CD4-positive, alpha-beta T cell treated with Interleukin-12 subunit alpha and Interleukin-12 subunit beta, for 1 hour (primary cell): ENCODE data around the gene CDK18.
"Not testable (repeated sequence)": the region's sequence is repeated elsewhere in the genome, so short reads cannot be mapped to it uniquely, and the experiment has no call there.

Experiments used
- DNase-seq: peaks from one replicate; pipeline ENCODE4 v3.0.0-alpha.2; 2020

The CDK18 gene

GRCh38 chr1:205481629-205482151 lies 22.8 kb upstream of the CDK18 start:
- DNase-seq = peak; percentile 21

DNA sequence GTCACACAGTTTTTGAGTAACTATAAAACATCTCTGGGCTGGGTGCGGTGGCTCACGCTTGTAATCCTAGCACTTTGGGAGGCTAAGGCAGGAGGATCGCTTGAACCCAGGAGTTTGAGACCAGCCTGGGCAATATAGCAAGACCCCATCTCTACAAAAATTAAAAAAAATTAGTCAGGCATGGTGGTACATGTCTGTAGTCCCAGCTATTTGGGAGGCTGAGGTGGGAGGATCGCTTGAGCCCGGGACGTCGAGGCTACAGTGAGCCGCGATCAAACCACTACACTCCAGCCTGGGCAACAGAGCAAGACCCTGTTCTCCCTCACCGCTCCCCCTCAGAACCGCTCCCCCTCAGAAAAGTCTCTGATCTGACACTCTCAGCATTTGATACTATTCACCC lies 21.9 kb upstream of the CDK18 start:
- not testable (repeated sequence) for DNase-seq

GRCh38 chr1:205483372-205483771 lies 21.1 kb upstream of the CDK18 start:
- no peak for DNase-seq

DNA sequence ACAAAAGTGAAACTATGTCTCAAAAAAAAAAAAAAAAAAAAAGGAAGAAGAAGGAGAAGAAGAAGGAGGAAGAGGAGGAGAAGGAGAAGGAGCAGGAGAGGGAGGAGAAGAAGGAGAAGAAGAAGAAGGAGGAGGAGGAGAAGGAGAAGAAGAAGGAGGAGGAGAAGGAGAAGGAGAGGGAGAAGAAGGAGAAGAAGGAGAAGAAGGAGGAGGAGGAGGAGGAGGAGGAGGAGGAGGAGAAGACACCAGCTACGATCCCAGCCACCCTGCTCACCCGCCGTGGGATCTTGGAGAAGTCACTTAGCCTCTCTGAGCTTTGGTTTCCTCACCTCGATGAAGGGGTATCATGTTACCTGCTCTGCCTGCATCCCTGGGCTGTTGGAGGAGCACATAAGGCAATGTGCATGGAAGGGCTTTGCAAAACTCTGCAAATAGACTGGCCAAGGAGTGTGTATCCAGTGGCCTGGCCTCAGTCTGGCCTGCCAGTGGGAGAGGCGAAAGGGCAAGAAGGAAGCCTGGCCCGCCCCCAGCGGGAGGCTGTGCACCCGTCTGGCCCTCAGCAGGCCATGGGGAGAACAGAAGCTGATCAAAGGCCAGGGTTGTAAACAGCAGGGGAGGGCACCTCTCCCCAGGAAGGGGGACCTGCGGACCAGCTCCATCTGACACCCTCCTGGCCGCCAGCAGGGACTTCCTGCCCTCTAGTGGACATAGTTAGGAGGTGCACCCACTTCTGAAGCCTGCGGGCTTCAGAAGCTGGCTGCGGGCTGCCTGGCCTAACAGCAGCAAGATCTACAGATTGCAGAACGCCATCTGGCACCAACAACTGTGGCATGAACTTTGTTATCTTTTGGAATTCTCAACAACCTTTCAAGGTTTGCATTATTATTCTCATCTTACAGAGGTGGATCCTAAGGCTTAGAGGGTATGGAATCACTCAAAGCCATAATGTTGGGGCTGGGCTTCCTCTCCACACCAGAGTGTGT lies 19.2 kb upstream of the CDK18 start:
- DNase-seq = peak; percentile 79

DNA sequence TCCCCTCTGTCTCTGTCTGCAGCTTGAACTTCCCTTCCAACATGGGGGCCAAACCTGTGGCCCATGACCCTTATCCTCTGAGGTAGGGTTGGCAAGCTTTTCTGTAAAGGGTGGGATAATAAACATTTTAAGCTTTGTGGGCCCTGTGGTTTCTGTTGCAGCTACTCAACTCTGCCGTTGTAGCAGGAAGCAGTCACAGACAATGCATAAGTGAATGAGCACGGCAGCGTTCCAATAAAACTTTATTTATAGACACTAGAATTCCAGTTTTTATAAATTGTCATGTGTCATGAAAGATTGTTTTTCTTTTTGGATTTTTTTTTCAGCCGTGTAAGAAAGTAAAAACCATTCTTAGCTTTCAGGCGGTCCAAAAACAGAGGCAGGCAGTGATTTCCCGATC lies 18.2 kb upstream of the CDK18 start:
- DNase-seq = no peak

DNA sequence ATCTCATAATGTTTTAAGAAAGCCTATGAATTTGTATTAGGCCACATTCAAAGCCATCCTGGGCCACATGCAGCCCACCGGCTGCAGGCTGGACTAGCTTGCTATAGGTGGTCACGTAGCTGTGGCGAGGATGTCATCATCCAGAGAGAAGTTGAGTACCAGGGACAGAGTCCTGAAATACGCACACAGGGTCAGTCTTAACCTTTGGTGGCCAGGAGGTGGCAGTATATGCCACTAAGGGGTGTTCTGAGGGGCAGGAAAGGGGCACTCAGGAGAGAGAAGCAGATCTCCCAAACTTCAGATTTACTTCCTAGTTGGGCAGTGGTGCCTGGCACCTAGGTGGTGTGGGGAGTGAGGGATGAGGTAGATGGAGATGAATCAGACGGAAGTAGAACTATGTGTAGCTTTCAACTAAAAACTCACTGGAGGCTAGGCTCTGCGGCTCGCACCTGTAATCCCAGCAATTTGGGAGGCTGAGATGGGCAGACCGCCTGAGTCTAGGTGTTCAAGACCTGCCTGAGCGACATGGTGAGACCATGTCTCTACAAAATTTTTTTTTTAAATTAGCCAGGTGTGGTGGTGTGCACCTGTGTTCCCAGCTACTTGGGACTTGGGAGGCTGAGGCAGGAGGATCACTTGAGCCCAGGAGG lies 16.3 kb upstream of the CDK18 start:
- peak; percentile 55 for DNase-seq

- no peak for DNase-seq
These were observed 12.7 kb upstream of the CDK18 start for GRCh38 chr1:205491794-205492193.

DNA sequence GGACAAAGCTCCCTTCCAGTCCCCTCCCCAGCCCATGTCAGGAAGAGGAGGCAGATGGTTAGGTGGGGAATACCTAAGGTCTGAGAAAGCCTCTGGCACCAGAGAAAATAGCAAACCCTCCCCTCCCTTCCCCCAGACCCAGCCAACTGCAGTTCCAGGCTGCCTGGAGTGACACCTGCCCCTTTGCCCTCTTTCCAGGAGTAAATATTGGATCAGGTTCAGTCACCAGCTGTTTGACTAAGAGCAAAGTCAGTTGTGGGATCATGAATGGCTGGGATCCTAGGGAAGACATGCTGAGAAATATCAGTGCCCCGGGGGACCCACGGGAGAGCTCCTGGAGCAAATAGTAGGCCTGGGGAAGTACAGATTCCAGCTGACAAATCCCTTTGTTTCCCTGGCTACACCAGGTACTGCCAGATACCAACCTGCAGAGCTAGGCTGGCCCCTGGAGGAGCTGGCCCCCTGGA lies 12.2 kb upstream of the CDK18 start:
- DNase-seq = no peak

- no peak for DNase-seq
These were observed 11.7 kb upstream of the CDK18 start for GRCh38 chr1:205492774-205493173.

DNA sequence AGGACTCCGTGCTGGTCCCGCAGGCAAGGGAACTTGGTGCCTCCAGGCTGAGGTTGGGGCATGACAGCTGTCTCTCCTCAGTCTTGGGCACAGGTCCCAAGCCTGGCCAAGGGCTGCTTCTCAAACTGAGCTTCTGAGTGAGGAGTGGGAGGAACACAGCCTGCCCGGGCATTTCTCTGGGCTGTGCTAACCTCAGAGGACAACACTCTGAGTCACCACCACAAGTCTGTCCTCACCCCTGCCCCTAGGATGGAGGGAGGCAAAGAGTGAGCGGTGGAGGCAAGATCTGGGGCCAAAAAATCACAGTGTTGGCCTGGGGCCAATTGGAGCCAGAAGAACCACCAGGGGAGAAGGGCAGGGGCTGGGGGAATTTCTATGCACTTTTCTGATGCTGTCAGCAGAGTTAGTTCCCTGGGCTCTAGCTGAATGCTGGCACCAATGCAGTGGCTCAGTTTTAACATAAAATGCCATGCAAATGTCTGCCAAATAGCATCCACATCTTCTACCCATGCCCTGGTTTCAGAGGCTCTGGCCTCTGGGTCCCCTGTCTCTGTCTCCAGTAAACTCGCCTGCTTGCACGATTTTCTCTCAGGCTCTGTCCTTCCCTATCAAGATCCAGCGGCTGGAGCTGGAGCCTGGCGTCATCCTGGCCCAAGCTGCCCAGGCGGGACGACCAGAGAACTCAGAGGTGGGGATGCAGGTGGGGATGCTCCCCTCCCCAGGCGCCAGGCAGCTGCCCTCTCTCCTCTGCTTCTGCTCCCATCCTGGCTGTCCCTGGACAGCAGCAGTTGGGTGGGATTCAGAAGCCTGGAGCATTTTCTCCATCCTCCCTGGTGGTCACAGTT lies 11.0 kb upstream of the CDK18 start:
- DNase-seq = no peak

- no peak for DNase-seq
These were observed 10.4 kb upstream of the CDK18 start for GRCh38 chr1:205494115-205494514.

DNA sequence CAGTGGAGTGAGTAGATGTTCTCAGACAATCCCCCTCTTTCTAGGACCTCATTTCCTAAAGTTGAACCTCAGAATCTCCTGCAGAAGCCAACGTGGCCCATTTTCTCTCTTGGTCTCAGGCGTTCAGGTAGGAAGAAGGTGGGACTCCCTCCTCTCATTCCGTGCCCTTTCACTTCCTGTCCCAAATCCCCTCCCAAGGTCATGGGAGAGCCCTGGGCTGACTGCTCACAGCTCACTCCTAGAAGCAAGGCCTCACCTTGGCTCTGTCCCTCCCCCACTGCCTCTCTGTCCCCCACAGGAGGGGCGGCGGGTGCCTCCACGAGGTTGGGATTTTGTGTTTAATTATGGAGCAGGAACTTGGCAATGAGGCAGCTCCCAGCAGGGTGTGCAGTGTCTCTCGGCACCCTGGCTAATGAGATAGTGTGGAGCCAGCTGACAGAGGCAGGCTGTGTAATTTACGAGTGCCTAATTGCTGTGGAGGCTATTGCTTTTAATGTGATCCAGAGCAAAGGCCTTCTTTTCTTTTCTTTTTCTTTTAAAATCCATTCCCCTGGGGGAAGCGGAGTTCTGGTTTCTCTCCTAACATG lies 9.1 kb upstream of the CDK18 start:
- no peak for DNase-seq

DNA sequence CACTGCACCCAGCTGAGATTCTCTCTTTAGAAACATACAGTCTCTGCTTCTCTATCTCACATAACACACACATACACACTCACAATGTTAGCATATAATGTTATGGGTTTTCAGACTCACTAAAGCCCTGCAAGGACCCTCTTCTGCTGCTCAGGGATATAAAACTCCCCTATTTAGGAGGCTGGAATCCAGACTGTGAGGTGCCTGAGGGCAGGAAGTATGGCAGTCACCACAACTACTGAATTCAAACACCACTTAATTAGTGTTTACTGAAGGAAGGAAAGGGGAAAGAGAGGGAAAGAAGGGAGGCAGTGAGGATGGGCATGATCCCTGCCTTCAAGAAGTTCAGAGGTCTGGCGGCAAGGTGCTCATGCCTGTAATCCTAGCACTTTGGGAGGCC lies 7.8 kb upstream of the CDK18 start:
- no peak for DNase-seq

GRCh38 chr1:205497351-205497750 lies 7.1 kb upstream of the CDK18 start:
- DNase-seq = no peak

- no peak for DNase-seq
These were observed 4.7 kb upstream of the CDK18 start for GRCh38 chr1:205499789-205500188.

DNA sequence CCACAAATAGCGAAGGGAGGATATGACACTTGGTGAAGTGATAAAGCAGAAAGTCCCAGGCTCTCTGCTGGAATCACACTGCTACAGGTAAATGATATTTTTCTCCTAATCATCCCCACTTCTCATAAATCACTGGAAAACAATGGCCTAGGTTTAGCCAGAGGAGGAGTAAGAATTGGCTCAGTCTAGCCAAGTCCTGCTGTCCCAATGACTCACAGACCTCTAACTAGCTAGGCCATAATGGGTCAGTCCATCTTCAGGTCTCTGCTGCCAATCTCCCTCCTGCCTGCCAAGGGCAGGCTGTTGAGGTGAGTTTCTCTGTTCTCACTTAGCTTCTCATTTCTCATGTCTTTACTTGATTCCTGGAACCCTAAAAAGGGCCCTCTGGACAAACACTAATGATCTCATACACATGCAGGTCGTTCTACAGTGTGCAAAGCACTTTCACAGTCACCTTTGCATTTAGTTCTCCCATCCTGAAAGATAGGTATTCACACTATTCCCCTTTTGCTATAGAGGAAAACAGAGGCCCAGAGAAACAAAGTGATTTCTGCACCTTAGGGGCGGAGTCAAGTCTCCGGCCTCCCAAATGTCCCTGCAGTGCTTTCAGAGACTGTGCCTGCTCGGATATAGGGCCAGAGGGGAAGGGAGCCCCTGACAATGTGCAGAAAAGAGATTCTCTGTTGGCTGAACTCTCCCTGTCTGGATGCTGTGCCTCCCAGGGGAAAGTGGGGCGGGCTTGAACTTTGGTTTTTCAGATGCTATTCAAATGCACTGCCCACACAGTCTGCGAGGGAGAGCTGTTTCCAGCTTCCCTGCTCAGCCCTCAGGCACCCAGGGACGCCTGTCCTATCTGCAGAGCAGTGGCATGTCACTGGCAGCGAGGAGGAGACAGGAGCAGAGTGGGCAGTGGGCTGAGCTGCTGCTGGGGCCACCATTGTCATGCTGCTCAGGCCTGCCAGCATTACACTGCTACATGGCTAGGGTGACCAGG lies 3.9 kb upstream of the CDK18 start:
- DNase-seq = no peak

DNA sequence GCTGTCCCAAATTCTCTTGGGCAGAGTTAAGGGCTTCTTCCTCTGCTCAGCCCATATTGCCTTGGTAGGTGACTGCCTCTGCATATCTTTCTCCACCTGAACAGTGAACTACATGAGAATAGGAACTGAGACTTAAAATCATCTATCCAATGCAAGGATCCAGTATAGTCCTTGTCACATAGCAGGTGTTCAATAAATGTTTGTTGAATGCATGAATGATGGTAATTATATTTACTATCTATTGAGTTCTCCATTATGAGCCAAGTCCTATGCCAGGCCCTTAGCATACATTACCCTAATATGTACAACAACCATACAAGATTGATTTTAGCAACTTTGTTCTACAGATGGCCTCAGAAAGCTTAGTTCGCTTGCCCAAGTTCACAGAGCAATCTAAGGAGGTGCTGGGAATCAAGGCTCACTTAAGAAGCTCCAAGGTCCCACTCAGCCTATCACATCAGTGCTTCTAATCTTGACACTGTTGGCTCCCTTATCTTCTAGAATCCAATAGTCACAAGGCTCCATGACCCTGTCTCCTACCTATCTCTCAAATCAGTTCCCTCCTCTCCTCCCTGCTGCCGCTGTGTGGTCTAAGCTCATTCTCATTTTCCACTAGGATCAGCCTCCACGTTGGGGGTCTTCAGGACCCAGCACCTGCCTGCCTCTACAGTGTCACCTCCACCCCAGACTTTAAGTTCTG lies 2.2 kb upstream of the CDK18 start:
- no peak for DNase-seq

DNA sequence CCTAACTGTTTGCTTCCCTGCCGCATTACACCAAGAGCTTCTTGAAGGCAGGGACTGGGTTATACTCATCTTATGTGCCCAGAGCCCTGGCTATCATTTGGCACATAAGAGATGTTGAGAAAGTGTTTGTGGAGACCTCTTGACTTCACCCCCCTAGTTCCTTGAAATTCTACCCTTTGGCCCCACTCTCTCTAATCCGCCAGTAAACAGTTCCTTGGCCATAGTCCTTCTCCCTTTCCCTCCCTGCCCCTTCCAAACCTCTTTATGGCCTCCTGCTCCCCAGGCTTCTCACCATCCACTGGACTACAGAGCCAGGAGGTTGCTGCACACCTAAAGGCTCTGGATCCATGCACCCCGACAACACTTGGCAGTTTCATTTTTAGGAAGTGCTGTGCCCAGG lies 1.5 kb upstream of the CDK18 start:
- no peak for DNase-seq

DNA sequence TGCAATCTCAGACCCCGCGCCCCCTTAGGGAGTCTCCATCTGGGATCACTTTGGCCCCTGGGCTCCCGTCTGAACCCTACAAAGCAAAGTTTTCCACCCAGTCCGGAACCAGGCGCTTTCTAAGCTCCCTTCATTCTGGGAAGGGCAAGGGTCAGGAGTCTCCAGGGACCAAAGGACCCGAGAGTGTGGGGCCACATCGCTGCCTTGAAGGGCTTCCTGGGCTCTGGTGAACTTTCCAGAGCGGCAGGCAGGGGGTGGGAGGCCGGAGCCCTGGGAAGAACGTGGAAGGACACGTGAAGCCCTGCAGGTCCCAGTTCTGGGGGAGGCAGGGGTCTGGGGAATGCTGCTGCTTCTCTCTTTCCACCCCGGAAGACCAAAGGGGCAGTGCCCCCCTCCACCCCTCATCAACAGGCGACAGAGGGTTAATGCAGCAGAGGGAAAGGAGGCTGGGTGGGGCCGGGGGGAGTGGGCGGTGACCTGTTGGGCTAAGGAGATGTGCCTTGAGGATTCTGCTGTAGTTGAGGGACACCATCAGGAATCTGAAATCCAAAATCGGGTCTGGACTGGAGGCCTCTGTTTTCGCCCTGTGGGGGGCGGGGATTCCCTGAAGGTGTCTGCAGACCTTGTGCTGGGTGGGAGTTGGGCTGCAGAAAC lies 734 bp downstream of the CDK18 start:
- DNase-seq = no peak

GRCh38 chr1:205505791-205506190 lies 1.3 kb downstream of the CDK18 start:
- no peak for DNase-seq
